Nucleus accumbens (tissue), 56 donors: Measurements from ENCODE around the gene SGCD.

Experiments used
- DNase-seq, 56 donors: peaks; one replicate each; lab custom pipeline; 2025; lab: John Stamatoyannopoulos, UW

Gene SGCD

DNA sequence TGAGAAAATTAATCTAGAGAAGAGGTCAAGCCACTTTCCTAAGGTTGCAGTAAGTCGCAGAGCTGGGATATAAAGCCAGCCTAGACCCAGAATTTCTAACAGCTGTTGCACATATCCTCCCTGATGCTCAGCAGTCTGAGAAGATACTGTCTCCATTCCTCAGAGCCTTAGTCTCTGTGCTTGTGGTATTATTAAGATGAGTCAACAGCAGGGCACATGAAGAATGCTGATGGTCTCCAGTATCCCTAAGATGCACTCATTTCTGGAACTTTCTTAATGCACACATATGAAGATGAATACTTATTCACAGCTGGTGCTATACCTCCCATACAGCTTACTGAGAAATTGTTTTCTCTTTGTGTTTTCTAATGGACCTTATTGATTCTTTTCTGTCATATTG lies 32.5 kb downstream of the SGCD start:
- no peak for DNase-seq

DNA sequence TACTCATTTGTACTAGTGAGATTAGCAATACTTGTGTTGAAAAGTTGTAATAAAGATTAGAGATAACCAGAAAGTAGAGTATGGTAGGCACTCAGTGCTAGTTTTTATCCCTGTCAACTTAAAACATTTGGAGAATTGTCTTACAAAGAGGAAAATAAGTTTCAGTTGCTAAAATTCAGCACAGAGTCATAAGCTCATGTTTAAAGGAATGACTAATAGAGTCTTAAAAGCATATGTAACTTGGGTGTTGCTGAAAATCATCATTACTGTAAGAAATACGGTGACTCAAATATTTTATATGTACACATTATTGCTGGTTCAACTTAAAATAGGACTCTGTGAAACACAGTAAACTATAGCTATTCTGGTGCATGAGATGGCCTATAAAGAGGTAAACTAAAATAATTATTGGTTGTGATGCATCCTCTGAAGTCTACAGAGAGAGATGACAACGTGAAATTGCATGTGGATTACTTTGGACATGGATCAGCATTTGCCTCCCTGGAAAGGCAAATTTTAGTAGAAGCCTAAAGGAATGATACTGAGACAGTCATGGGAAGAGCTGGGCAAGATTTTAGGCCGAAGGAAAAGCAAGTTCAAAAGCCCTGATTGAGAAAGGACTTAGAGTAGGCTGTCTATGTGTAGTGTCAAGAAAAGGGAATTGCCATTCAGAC lies 34.6 kb downstream of the SGCD start:
- no peak for DNase-seq

DNA sequence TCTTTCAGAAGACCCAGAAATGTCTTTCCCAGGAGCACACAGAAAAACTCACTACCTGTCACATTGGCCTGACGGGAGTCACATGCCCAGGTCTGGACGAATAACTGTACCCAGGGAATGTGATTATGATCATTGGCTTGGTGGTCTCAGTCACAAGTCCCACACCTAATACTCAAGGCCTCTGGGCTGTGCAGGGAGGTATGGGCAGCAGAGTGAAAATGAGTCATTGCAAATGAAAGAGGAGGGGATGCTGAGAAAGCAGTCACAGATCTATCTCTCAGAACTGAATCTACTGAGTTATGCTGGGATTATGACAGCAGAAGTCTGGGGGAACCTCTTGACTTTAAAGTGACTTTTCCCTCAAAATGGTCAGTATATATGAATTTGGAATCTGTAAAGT lies 36.9 kb downstream of the SGCD start:
- DNase-seq = no peak

DNA sequence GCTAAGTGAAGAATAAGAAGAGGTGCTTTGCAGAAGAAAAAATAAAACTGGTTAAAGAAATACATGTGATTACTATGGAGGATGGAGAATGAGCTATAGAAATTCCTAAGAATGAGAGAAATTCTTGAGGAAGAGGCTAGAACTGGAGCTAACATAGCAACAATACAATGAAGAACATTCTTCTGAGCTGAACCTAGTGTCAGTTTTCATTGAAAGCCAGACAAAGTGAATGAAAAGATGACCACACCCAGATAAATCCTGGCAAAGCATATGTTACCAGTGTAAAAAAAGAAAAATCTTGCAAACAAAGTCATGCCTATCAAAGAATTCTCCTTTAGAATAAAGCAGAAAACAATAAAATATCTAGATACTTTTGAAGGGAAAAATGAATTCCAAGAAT lies 39.6 kb downstream of the SGCD start:
- no peak for DNase-seq

DNA sequence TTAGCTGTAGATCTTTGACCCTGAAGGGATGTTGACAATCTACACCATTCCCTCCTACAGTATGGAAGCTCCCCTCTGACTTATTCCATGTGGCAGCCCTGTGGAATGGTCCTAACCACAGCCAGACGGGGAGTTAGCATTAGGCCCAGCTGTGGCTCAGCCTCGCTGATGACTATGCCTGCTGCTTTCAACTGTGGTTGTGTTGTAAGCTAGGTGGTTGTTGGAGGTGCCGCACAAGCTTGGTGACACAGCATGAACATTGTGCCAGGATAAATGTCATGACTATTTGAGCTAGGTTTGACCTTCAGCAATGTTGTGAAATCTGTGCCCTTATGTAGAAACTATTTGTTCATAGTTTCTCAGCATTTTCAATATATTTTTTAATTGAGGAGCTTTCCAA lies 40.6 kb downstream of the SGCD start:
- no peak for DNase-seq

DNA sequence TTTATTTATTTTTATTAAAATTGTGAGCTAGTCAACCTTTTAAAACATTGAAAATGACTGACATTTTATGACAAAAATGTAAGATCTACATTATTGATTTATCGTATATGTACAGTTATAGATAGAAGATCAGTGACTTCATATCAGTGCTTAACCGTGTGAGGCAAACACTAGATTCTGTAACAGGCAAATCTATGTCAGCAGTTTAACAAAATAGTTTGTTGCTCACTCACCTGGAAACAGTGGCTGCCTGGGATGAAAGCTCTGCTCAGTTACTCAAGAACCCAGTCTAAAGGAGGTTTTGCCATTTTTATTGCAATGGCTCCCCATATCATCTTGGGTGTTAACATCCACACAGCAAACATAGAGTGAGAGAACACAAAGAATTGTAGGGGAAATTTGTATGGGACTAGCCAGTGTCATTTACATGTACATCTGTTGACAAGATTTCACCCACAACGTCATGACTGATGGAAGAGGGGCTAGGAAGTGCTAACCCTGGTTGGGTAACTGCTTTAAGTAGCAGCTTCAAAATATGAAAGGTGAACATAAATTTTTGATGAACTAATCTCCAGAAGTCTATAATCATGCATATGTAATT lies 49.0 kb downstream of the SGCD start:
- no peak for DNase-seq

DNA sequence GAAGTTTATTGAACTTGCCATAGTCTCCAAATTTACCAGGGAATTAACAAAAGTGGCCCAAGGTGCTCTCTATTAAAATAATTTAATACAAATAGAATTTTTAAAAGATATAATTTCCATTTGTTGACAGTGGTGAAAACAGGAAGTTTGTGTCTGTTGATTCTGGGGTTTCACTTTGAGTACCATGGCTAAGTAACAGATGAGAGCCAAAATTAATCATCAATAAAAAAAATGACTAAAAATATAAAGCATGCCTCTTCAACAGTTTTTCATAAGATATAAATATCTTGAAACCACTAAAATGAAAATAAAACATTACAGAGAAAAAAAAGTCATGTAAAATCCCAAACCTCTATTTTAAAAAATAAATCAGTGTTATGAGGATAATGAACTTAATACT lies 49.8 kb downstream of the SGCD start:
- no peak for DNase-seq

DNA sequence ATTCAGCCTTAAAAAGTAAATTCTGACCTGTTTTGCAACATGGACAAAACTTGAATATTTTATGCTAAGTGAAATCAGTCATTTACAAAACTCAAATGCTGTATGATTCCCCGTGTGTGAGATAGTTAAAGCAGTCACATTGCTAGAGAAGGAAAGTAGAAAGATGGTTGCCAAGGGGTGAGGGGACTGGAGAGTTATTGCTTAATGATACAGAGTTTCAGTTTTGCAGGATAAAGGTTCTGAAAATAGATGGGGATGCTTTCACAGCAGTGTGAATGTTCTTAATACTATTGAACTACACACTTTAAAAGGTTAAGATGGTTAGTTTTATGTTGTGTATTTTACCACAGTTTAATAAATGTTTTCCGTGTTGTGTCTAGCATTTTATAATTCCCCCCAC lies 51.2 kb downstream of the SGCD start:
- DNase-seq = no peak

DNA sequence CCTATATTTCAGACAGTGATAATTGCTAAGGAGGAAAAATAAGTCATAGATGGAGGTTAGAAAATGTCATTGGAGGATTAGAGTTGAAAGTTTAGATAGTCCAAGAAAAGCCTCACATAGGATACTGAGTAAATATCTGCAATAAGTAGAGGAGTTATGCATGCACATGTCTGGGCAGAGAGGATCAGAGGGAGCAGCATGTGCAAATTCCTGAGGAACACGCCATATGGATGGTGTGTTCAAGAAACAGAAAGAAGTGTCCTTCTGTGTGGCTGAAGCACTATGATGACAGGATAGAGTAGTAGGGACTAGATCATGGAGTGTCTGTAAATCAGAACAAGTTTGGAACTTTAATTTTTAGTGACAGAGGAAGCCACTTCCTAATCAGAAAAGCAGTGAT lies 52.2 kb downstream of the SGCD start:
- no peak for DNase-seq

DNA sequence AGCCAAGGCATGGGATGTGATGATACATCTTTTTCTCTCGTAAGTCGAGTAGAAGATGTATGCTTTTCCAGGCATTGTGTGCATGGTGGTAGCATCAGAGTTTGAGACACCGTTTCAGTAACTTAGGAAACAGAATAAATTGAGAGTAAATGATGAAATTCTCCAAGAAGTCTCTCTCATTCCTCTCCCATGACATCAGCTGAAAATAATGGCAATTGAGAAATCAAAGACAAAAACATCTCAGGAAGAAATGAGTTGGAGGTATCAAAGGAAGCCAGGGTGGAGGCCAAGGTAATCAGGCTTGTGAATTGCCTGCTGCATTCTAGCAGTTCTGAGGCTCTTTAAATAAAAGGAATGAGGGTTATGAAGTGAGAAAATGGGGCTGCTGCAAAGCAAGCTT lies 53.9 kb downstream of the SGCD start:
- DNase-seq = no peak

DNA sequence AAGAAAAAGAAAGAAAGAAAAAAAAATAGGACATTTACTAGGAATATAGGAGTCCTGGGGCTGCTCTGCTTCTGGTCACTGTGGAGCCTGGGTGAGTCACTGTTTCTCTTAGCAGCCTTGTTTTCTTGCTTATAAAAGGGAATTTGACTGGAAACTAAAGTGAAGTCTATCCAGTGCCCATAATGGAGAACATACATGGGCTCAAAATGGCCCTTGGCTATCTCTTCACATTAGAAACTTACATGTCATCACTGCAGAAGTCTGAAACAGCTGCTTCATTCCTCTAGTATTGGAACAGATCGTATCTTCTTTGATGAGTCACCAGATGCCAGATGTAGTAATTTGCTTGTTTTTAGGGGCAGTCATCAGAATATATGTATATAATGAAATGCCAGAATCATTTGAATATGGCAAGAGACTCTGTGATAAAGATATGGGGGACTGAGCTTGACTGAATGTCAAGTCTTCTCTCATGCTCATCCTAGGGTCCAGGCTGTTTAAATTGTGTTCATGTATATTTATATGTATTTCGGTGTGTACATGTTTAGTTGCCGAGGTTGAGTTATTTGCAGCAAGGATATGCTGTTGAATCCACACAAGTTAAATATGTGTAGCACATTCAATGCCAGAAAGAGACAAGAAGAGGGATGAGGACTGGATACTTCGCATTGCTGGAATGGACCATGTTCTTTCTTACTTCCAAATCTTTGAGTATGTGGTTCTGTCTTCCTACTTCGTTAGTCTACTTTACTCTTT lies 56.7 kb downstream of the SGCD start:
- no peak for DNase-seq

DNA sequence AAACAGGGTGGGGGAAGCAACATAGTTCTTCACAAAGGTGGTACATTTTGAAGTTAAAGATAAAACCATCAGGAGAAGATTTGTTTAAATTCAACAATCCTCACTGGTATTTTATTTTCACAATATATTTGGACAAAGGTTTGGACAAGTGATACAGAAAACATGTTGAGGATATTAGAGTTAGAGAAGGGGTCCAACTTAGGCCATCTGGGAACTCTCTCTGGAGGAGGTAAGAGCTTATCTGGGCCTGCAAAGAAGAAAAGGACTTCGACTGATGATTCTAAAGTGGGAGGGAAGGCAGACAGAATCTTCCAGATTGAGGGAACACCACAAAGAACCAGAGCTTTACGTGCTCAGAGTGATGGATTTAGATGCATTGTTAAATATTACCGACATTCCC lies 58.5 kb downstream of the SGCD start:
- no peak for DNase-seq

DNA sequence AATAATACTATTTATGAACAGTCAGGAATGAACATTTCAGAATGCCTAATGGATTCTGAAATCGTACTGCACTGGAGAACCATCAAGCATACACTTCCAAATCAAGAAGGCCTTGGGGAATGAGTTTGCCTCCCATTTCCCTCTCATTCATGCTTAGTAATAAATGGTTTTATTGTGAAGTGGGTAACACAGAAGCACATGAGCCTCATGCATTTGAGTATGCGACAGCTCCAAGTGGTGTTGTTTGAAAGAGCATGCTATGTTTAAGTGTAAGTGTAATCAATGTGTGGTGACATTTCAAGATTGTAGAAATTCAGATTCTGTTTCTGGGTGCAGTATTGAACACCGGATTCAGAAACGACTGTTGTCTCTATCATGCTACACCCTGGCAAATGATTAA lies 60.0 kb downstream of the SGCD start:
- DNase-seq = no peak

DNA sequence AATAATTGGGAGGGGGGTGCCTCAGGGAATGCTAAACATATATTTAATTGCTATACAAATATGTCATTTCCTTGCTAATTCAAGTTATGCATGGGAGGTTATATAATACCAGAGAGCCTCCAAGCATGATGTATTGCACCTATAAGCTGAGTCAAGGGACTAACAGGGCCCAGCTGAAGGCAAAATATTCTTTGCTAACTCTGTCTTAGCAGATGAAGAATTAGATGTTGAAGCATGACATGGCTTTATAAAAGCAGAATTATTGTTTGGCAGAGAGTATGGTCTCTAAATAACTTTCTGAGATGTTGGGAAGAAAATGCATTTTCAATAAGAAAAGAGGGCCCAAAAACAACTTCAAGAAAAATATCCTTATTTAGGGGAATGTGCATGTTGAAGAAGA lies 60.4 kb downstream of the SGCD start:
- DNase-seq = no peak

DNA sequence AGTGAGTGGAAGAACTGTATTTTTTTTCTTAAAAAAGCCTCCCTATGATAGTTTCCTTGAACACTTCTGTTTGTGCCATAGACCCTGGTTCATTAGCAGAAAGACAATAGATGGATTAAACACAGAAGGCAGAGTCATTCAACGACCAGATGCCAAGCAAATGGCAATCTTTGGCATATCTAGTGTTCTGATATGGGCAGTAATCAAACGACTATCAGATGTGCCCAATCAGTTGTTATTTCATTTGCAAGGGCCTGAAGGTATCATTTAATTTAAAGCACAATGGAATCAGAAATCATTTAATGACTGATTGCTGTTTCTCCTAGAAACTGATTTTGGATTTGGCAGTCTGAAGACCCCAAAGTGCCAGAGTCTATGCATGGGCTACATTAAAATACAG lies 61.3 kb downstream of the SGCD start:
- no peak for DNase-seq

DNA sequence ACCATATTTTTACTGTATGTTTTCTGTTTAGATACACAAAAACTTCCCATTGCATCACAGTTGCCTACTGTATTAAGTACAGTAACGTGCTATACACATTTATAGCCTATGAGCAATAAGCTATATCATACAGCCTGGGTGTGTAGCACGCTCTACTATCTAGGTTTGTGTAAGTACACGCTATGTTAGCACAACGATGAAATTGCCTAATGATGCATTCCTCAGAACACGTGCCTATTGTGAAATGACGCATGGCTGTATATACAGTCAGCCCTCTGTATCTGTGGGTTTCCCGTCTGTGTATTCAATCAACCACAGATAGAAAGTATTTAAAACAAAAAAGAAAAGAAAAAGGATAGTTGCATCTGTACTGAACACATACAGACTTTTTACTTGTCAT lies 64.2 kb downstream of the SGCD start:
- no peak for DNase-seq

DNA sequence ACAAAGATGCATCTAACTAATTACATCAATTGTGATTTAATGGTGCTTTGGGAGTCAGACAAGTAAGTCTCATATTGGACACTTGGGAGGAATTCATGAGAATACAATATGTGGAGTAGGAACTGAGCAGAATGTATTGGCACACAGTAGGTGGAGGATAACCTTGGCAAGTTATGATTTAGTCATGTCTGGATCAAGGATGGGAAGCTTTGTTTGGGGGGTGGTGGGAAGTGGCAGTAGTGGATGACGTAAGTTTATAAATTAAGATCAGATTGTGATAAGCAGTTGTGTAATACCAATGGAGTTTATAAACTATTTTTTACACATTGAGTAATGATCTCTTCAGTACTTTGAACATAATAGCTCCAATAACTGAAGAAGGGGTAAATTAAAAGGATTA lies 67.0 kb downstream of the SGCD start:
- no peak for DNase-seq

DNA sequence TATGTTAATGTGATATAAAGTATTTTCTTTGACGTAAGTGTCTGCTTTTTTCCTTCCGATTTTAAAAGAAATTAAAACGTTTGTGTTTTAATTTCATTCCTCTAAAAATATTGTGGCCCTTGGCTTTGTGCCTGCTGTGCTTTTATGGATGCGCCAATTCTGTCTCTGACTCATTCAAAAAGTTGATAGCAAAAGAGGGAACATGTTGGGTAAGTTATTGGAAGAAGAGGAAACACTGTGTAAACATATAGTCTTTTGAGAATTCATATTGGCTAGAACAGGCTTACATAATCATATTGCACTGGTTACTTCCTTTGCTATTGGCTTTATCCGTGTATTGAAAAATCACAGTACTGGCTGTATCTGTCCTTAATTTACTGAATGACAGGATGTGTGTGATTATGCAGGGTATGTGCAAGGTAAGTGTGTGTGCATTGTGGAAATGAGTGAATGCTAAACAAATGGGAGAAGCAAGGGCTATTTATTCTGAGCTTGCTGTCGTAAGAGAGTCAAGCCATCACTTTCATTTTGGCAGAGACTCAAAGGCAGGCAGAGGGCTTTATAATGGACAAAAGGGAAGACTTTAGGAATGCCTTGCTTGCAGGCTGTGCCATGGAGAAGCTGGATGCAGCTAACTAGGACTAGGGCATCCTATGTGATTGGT lies 67.8 kb downstream of the SGCD start:
- peak in 3 of 56 donors; percentile 11 to 20 (median 16) for DNase-seq

DNA sequence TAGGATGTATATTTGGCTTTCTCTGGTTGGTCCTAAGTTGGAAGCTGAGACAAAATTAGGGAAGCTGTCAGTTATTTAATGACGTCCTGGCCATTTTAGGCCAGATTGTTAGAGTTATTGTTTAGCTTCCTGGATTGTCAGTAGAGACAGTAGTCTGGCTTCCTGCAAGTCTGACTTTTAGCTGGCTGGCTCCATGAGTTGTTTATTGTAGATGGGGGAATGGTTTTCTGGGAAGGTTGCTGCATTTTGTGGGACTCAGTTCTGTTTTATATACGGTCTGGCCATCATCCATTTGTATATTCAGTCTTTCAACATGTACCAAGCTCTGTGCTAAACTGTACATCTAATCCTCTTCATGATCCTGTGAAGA lies 68.3 kb downstream of the SGCD start:
- DNase-seq = no peak

DNA sequence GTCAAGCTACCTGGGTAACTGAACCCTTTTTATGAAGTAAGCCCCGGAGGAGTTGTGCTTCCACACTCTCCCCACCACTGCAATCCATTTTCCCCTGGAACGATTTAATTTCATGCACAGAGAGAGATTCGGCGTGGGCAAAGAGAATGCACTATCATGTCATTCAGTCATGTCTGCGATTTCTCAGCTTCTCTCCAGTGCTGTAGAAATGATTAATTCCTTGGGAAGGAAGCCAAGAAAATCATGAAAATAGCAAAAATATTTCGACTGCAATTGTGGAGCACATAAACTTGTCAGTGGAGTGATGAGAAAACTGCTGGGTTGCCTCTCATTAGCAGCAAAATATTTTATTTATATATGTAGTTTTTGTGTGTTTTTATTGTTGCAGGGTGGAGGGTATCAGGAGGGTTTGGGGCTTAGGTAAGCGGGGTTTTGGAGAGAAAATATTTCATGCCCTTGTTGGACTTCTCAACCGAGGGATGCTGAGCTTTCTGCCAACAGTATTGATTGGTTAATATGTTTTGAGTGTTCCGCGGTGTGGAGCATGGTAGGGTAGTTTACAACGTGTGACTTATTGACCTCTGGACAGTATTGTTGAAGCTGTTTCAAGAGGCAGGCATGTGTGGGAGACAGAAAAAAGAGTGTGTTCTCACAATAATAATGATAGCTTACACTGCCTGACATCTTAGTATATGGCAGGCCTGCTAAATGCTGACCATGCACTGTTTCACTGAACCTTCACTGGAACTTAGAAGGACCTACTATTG lies 69.3 kb downstream of the SGCD start:
- DNase-seq = peak in 15 of 56 donors; percentile 1 to 54 (median 15)

DNA sequence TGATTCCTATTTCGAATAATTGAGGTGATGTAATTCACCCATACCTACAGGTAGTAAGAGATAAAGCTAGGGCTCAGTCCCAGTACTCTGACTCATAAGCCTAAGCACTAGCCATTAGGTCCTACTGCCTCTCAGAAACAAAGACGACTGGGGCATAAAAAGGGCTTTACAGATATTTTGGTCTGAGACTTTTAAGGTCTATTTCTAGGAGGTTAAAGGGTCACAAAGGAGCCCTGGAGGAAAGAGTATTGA lies 69.8 kb downstream of the SGCD start:
- no peak for DNase-seq
